Brain pericyte (primary cell): ENCODE measurements around the gene STOML1.

Source experiments
- DNase-seq: peaks from one replicate; pipeline ENCODE4 v3.0.0-alpha.2; 2012; ENCODE audit warnings: low read depth, low spot score

STOML1 gene

DNA sequence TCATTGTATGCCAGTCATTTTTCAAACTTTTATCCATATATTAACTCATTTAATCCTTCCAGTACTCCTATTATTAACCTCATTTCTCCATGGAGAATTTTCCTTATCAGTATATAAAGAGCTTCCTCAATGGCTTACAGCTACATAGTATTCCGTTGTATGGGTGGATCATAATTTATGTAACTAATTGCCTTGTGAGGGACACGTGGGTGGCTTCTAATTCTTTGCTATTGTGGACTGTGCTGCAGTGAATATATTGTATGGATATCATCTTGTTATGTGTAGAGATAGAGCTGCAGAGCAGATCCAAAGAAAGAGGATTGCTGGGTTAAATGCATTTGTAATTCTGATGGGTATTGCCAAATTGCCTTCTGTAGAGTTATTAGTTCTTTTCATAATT, 27.6 kb upstream of the STOML1 start:
- no peak for DNase-seq

GRCh38 chr15:74013374-74013894, 21.3 kb upstream of the STOML1 start:
- no peak for DNase-seq

- DNase-seq = no peak
Observed at GRCh38 chr15:74011610-74012009, 19.5 kb upstream of the STOML1 start.

- DNase-seq = no peak
Observed at GRCh38 chr15:74010929-74011540, 18.9 kb upstream of the STOML1 start.

DNA sequence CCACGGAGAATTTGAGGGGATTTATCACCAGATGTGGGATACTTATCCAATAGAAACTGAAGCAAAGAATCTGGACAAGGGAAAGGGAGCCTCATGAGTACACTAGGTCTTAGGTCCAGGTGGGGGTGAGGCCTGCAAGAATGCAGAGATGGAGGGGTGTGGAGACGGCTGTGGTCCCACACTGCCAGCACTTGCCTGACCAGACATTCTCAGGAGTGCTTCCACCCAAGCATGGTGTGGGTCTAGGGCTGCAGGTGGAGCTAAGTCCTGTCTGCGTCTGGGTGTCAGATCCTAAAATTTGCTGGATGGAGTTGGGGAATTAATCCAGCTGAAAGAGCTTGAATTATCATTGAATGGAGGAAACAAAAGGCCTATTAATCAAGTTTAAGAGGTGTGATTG, 16.8 kb upstream of the STOML1 start:
- DNase-seq = no peak

GRCh38 chr15:74007820-74008371, 15.8 kb upstream of the STOML1 start:
- DNase-seq = no peak

DNA sequence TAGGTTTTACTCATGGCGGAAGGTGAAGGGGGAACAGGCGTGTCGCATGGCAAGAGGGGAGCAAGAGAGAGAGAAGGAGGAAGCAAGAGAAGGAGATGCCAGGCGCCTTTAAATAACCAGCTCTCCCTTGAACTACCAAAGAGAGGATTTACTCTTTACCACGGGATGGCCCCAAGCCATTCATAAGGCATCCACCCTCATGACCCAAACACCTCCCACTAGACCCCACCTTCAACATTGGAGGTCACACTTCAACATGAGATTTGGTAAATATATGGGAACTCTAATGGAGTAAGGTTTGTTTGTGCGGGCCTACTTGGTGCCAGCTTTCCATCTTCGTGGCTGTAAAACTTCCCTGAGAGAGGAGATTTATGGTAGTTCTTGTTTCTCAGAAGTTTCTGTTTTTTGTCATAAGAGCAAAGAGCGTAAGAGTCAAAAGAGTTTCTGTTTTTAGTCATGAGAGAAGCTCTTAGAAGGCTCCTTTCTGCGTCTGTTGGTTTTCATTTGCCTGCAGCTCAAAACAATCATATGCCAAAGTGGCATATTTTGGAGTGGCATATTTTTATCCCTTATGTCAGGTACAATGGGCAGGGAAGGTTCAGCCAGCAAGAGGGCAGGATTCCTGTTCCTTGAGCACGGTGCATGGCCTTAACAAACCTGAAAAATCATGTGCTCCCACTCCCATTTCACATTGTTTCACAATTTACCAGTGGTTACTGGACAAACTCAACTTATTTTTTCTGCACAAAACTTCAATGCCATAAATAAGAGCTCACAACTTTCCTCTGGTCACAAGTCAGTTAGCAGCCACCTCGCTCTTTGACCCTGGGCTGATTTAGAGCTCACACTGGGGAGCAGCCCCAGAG, 14.9 kb upstream of the STOML1 start:
- no peak for DNase-seq

- DNase-seq = no peak
Observed at GRCh38 chr15:73997986-73998385, 5.9 kb upstream of the STOML1 start.

DNA sequence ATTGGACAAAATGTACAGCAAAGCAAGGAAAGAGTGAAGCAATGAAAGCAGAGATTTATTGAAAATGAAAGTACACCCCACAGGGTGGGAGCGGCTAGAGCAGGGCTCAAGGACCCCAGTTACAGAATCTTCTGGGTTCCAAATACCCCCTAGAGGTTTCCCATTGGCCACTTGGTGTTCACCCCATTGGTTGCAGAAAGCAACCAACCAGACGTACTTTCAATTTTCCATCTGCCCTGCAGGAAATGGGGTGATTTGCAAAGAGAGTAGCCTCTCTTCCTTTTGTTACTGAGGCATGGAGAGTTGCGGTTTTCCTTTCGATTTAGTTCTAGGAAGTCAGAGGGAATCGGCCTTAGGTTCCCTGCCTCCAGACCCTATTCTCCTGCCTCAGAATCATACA, 4.8 kb upstream of the STOML1 start:
- no peak for DNase-seq

DNA sequence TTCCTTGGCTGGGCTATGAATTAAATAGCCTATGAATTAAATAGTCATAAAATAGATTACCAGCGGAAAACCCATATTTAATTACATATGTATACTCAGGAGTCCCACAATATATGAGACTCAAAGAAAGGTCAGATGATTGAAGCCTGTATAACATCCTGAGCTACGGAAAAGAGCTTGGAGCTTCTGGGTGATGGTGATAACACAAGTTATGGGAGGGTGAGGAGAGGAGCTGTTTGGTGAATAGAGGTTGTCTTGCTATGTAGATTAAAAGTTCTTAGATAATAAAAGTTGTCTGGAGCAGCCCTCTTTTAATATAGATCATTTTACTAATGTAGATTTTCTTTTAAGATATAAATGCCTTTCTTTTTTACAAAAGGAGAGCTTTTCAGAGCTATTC, 4.2 kb upstream of the STOML1 start:
- no peak for DNase-seq

GRCh38 chr15:73994912-73995622, 3.0 kb upstream of the STOML1 start:
- no peak for DNase-seq

- peak; percentile 75 for DNase-seq
Observed at GRCh38 chr15:73994413-73994883, 2.4 kb upstream of the STOML1 start, which contains the start of gene PML. TSS of gene PML (plus strand) at chr15:73994716. CDS start at chr15:73994813, 97 bp downstream.

DNA sequence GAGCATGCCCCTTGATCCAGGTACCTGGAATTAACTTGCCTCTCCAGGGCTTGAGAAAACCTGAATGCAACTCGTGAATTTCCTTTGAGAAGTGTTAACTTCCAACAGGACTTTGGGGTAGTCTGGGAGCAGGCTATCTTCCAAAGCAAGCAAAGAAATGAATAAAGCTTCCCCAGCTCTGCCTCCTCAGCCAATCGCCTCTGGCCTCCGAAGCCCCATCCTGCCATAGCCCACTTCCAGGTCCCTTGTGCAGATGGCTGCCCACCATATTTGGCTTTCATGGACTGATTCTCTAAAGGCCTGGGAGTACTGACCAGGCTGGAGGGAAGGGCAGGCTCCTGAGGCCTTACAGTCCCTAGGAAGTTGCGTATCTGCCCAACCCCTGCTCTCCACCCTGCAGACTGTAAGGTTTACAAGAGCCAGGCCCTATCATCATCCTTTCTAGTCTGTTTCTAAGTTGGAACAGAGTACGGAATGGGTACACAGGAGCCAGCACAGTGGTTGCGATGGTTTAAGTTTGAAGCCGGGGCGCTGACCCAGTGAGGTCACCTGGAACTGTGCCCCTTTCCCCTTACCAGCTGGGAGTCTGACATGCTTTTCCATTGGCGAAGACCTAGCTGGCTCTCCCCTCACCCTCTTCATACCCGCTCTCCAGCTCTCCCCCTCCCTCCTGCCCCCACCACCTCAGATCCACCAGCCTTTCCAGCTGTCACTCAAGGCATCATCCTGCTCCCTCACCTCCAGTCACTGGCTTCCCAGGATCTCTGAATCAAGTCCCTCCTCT, 1.3 kb upstream of the STOML1 start:
- no peak for DNase-seq

DNA sequence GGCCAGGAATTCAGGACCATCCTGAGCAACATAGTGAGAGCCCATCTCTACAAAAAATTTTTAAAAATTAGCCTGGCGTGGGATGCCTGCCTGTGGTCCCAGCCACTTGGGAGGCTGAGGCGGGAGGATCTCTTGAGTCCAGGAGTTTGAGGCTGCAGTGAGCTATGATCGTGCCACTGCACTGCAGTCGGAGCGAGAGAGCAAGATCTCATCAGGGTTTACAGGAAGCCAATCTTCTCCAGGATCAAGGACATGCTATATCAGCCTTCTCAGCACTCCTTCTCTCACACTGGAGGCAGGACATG, 451 bp upstream of the STOML1 start:
- no peak for DNase-seq

DNA sequence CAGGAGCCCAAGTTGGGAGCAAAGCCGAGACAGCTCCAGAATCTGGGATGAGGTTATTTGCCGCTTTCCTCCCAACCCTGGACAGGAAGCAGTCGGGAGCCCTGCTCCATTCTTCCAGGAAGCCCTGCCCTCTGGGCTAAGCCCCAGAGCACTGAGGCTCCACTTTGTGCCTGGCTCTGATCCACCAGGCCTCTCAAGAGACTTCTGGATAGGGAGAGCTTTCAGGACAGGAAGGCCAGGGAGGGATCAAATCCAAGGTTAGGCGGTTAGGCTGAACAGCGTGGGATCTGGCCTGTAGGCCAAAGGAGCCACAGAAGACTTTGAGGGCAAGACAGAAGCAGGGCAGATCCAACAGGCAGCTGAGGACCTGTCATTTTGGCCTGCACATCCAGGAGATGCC, 835 bp downstream of the STOML1 start:
- no peak for DNase-seq

- no peak for DNase-seq
Observed at GRCh38 chr15:73990250-73991005, 1.7 kb downstream of the STOML1 start.

- no peak for DNase-seq
Observed at GRCh38 chr15:73989001-73989798, 2.9 kb downstream of the STOML1 start.

- no peak for DNase-seq
Observed at GRCh38 chr15:73988445-73988969, 3.6 kb downstream of the STOML1 start.

DNA sequence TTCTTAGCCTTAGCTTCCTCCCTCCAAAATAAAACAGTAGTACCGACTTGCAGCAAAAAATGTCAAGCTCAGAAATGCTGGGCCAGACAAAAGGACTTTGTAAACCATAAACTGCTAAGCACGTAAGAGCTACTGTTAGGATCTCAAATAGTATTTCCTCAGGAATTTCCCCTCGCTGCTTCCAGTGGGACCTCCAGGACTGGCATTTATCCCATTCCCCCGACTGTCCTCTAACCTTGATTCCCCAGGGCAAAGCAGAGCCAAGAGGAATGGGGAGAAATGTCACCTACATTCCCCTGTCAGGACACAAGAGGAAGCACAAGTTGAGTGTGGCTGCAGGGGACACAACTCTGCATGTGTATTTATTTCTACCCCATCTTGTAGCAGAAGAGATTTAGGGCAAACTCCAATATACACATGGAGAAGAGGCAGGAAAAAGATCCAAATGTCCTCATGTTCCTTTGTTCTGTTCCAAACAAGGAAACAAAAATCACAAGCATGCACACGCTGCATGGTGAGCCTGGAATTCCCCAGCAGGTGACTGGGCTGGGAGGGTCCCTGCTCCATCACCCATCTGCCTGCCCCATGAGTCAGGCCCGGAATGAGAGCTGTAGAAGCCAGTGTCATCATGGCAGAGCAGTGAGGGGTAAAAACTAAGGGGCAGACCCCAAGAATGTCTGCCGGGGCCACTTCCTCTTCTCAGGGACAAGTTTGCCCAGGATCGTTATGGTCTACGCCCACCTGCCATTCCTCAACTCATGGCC, 4.2 kb downstream of the STOML1 start:
- DNase-seq = no peak
